Measurements from ENCODE around the gene SIK1. TPM values are rescaled to one million over a fixed set of nuclear protein-coding genes. Genes with fewer than 3 reads are reported as not detected.
"Not testable (repeated sequence)": the region's sequence is repeated elsewhere in the genome, so short reads cannot be mapped to it uniquely, and the experiment has no call there.

The SIK1 gene
- total RNA-seq, 1 experiment from 2014 or later, result 5.7 TPM

DNA sequence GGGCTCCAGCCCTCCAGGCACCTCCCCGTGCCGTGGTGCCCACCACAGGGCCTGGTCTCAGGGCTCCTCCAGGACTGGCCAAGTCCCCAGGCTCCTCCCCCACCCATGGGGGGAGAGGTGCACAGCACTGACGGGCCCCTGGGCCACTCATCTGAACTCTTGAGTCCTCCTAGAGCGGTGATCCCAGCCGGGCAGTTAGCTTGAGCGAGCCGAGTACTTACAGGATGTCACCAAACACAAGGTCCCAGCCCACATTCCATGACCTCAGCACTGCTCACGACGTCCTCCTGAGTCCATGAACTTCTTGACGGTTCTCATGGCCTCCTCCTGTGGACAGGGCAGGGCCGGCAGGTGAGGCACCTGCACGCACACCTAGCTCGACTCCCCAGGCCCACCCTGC is 33.5 kb upstream of the SIK1 start:
- DNase-seq; H2BK120ac ChIP-seq (ENCODE audit: low read depth, low read length, poor library complexity, severe bottlenecking): not testable (repeated sequence)

DNA sequence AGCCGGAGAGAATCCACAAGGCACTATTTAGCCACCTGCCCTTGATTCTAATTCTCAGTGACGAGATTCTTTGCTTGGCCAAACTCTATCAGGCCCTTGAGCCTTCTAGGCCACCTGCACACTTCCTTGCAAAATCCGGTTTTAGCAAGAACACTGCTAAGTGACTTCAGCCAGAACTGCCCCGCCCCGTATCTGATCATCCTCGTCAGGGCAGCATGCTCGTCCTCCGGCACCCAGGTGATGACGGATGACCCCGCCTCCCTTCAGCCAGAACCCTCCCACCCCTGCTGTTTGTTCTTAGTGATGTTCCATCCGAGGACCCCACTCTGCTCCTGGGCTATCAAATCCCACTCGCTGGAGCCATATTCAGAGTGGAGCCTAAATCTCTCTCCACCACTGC is 32.1 kb upstream of the SIK1 start:
- not testable (repeated sequence) for H3K4me2 ChIP-seq (ENCODE audit: insufficient read depth, insufficient read length, low read length); H3K4ac ChIP-seq (ENCODE audit: low read depth, low read length); H3K79me2 ChIP-seq (ENCODE audit: insufficient read depth, low read length); H3K4me3 Mint-ChIP-seq; H3T11ph ChIP-seq (ENCODE audit: low read length); H3K23ac ChIP-seq (ENCODE audit: insufficient read length, low read depth, low read length); H2BK5ac ChIP-seq (ENCODE audit: insufficient read length, low read length); H2BK15ac ChIP-seq (ENCODE audit: low read depth, low read length); H3K4me1 ChIP-seq (ENCODE audit: insufficient read depth, low read length); H3K23me2 ChIP-seq (ENCODE audit: insufficient read length, low read depth, low read length, poor library complexity, severe bottlenecking); H3K9ac ChIP-seq (ENCODE audit: extremely low read depth, insufficient read length, low read length); H3K79me1 ChIP-seq (ENCODE audit: insufficient read depth, low read depth, low read length, poor library complexity, severe bottlenecking); H2BK120ac ChIP-seq (ENCODE audit: low read depth, low read length, poor library complexity, severe bottlenecking); H4K8ac ChIP-seq (replicated peaks; ENCODE audit: insufficient read length, low read depth, low read length); H3K27ac ChIP-seq (ENCODE audit: insufficient read length, low read depth, low read length); H3K56ac ChIP-seq (ENCODE audit: insufficient read length, low read depth, low read length); H4K5ac ChIP-seq (ENCODE audit: insufficient read length, low read depth, low read length); H3K36me3 Mint-ChIP-seq (ENCODE audit: insufficient read depth in 1 of 3, low read depth in 3 of 3); H3K27me3 Mint-ChIP-seq (ENCODE audit: low read depth); H2AK5ac ChIP-seq (ENCODE audit: insufficient read length, low read length); H3K9me3 ChIP-seq (ENCODE audit: control insufficient read depth, low read depth, low read length); DNase-seq; H3K9me3 Mint-ChIP-seq; H3K4me1 Mint-ChIP-seq; H3K14ac ChIP-seq (ENCODE audit: insufficient read depth, low read length); H3K27ac Mint-ChIP-seq; H3K27me3 ChIP-seq (ENCODE audit: insufficient read depth, low read length); H3K18ac ChIP-seq (ENCODE audit: insufficient read length, low read depth, low read length); H2BK20ac ChIP-seq (ENCODE audit: low read depth, low read length, poor library complexity, severe bottlenecking); H2AFZ ChIP-seq (ENCODE audit: low read length); H4K20me1 ChIP-seq (ENCODE audit: control insufficient read depth, insufficient read depth, insufficient read length); H4K91ac ChIP-seq (ENCODE audit: insufficient read length, low read depth, low read length); H2BK12ac ChIP-seq (ENCODE audit: insufficient read length, low read depth, low read length)
- WGBS (ENCODE audit: extremely low coverage, insufficient read length, low lambda C conversion rate), result no CpG with 5 or more reads among the region's 12 CpGs

More for the DNA sequence above, 33.5 kb upstream of the SIK1 start:
- not testable (repeated sequence) for H4K8ac ChIP-seq (replicated peaks; ENCODE audit: insufficient read length, low read depth, low read length); H2BK12ac ChIP-seq (ENCODE audit: insufficient read length, low read depth, low read length); H2BK15ac ChIP-seq (ENCODE audit: low read depth, low read length); H3K36me3 Mint-ChIP-seq (ENCODE audit: insufficient read depth in 1 of 3, low read depth in 3 of 3); H4K20me1 ChIP-seq (ENCODE audit: control insufficient read depth, insufficient read depth, insufficient read length); H3K23me2 ChIP-seq (ENCODE audit: insufficient read length, low read depth, low read length, poor library complexity, severe bottlenecking); H3K4me1 Mint-ChIP-seq; H2AFZ ChIP-seq (ENCODE audit: low read length); H3K27me3 ChIP-seq (ENCODE audit: insufficient read depth, low read length); H4K91ac ChIP-seq (ENCODE audit: insufficient read length, low read depth, low read length); H3K9me3 Mint-ChIP-seq; H3K56ac ChIP-seq (ENCODE audit: insufficient read length, low read depth, low read length); H2AK5ac ChIP-seq (ENCODE audit: insufficient read length, low read length); H3K9me3 ChIP-seq (ENCODE audit: control insufficient read depth, low read depth, low read length); H3K27me3 Mint-ChIP-seq (ENCODE audit: low read depth); H3K79me1 ChIP-seq (ENCODE audit: insufficient read depth, low read depth, low read length, poor library complexity, severe bottlenecking); H3K27ac Mint-ChIP-seq; H3K14ac ChIP-seq (ENCODE audit: insufficient read depth, low read length); H3K9ac ChIP-seq (ENCODE audit: extremely low read depth, insufficient read length, low read length); H4K5ac ChIP-seq (ENCODE audit: insufficient read length, low read depth, low read length); H2BK5ac ChIP-seq (ENCODE audit: insufficient read length, low read length); H3K27ac ChIP-seq (ENCODE audit: insufficient read length, low read depth, low read length); H3K79me2 ChIP-seq (ENCODE audit: insufficient read depth, low read length); H3K4ac ChIP-seq (ENCODE audit: low read depth, low read length); H3K4me3 Mint-ChIP-seq; H3K4me2 ChIP-seq (ENCODE audit: insufficient read depth, insufficient read length, low read length); H3T11ph ChIP-seq (ENCODE audit: low read length); H3K23ac ChIP-seq (ENCODE audit: insufficient read length, low read depth, low read length); H3K18ac ChIP-seq (ENCODE audit: insufficient read length, low read depth, low read length); H3K4me1 ChIP-seq (ENCODE audit: insufficient read depth, low read length); H2BK20ac ChIP-seq (ENCODE audit: low read depth, low read length, poor library complexity, severe bottlenecking)
- WGBS (ENCODE audit: extremely low coverage, insufficient read length, low lambda C conversion rate), result no CpG with 5 or more reads among the region's 13 CpGs

All from H9 (cell line).